MM.1S (cell line): Measurements from ENCODE around the gene SLCO3A1.

Experiments used
- DNase-seq: peaks from one replicate; pipeline ENCODE4 v3.0.0-alpha.2; 2015
- H2AFZ ChIP-seq: fragments of 300-600 bp; sonication (generic); 2 replicates; pipeline ENCODE4 v1.6.0; 2016; ENCODE audit warnings: antibody characterized with exemption, low read length
- H3F3A ChIP-seq: fragments of 300-600 bp; sonication (generic); 2 replicates; pipeline ENCODE4 v1.6.1; 2016; ENCODE audit warnings: mild to moderate bottlenecking, antibody characterized with exemption, low read length, moderate library complexity, mixed read lengths; ENCODE audit not compliant: insufficient read depth
- H3K27ac ChIP-seq: fragments of 300-600 bp; sonication (generic); 2 replicates; pipeline ENCODE4 v1.5.1; 2016; ENCODE audit warnings: mild to moderate bottlenecking, low read length
- H3K27me3 ChIP-seq: fragments of 300-600 bp; sonication (generic); replicated peaks from 2 replicates; pipeline ENCODE4 v1.6.0; 2016; ENCODE audit warnings: low read length; ENCODE audit not compliant: insufficient read depth
- H3K36me3 ChIP-seq: fragments of 300-600 bp; sonication (generic); replicated peaks from 2 replicates; pipeline ENCODE4 v1.6.1; 2016; ENCODE audit warnings: mild to moderate bottlenecking, low read length, mixed read lengths; ENCODE audit not compliant: insufficient read depth
- H3K4me1 ChIP-seq: fragments of 300-600 bp; sonication (generic); 2 replicates; pipeline ENCODE4 v1.6.1; 2016; ENCODE audit warnings: low read length, mixed read lengths
- H3K4me2 ChIP-seq: fragments of 300-600 bp; sonication (generic); 2 replicates; pipeline ENCODE4 v1.6.0; 2016; ENCODE audit warnings: low read depth, low read length
- H3K4me3 ChIP-seq: fragments of 300-600 bp; sonication (generic); 2 replicates; pipeline ENCODE4 v1.5.1; 2016; ENCODE audit warnings: low read length, mixed read lengths
- H3K79me2 ChIP-seq: fragments of 300-600 bp; sonication (generic); 2 replicates; pipeline ENCODE4 v1.6.1; 2016; ENCODE audit warnings: mixed run types, low read length, mixed read lengths
- H3K9ac ChIP-seq: fragments of 300-600 bp; sonication (generic); 2 replicates; pipeline ENCODE4 v1.6.1; 2016; ENCODE audit warnings: low read length, mixed read lengths
- H3K9me2 ChIP-seq: fragments of 300-600 bp; sonication (generic); replicated peaks from 2 replicates; pipeline ENCODE4 v1.6.1; 2016; ENCODE audit warnings: mild to moderate bottlenecking, low read length, mixed read lengths; ENCODE audit not compliant: insufficient read depth
- H3K9me3 ChIP-seq: fragments of 300-600 bp; sonication (generic); replicated peaks from 2 replicates; pipeline ENCODE4 v1.6.1; 2016; ENCODE audit warnings: mild to moderate bottlenecking, low read length, mixed read lengths; ENCODE audit not compliant: insufficient read depth
- H4K20me1 ChIP-seq: fragments of 300-600 bp; sonication (generic); 2 replicates; pipeline ENCODE4 v1.6.1; 2016; ENCODE audit warnings: mild to moderate bottlenecking, low read length, moderate library complexity, mixed read lengths; ENCODE audit not compliant: insufficient read depth
- CTCF ChIP-seq: fragments of 300-600 bp; sonication (generic); IDR thresholded peaks from 2 replicates; pipeline ENCODE4 v1.5.1; 2016; ENCODE audit warnings: antibody characterized with exemption, low read length, mixed read lengths
- EZH2 ChIP-seq: fragments of 300-600 bp; sonication (generic); optimal IDR thresholded peaks from 2 replicates; pipeline ENCODE3; 2017; ENCODE audit warnings: low read depth, mild to moderate bottlenecking, antibody characterized with exemption, low read length, mixed read lengths
- EZH2phosphoT487 ChIP-seq: fragments of 300-600 bp; sonication (generic); IDR thresholded peaks from 2 replicates; pipeline ENCODE4 v1.6.1; 2018; ENCODE audit warnings: antibody characterized with exemption, low read length

The SLCO3A1 gene

GRCh38 chr15:92109191-92109873, 255.8 kb downstream of the SLCO3A1 start:
- no peaks in the 10 kb centered on the region for H3F3A ChIP-seq
- no peaks in the 10 kb centered on the region for H3K79me2 ChIP-seq
- H2AFZ ChIP-seq: no peak overlapping the region
- no peaks in the 10 kb centered on the region for H3K4me1 ChIP-seq
- H3K4me3 ChIP-seq: no peak overlapping the region
- no peak overlapping the region for H3K4me2 ChIP-seq
- no peaks in the 10 kb centered on the region for H4K20me1 ChIP-seq
- no peaks in the 10 kb centered on the region for H3K9me3 ChIP-seq
- H3K9me2 ChIP-seq: no peaks in the 10 kb centered on the region
- TF ChIP-seq EZH2 (no peak), CTCF (no peak), EZH2phosphoT487 (no peak)
- no peak overlapping the region for H3K27ac ChIP-seq
- no peak for DNase-seq
- H3K27me3 ChIP-seq: no peaks in the 10 kb centered on the region
- H3K9ac ChIP-seq: no peak overlapping the region
- H3K36me3 ChIP-seq: no peaks in the 10 kb centered on the region

GRCh38 chr15:92111291-92111690, 257.8 kb downstream of the SLCO3A1 start:
- H3K79me2 ChIP-seq: no peaks in the 10 kb centered on the region
- H3K9me3 ChIP-seq: no peaks in the 10 kb centered on the region
- peaks cover 4% of the 10 kb centered on the region; the same call in 1 of the 2 replicates for H3K4me1 ChIP-seq
- no peak overlapping the region for H3K4me3 ChIP-seq
- H4K20me1 ChIP-seq: no peaks in the 10 kb centered on the region
- TF ChIP-seq EZH2phosphoT487: no peak
- TF ChIP-seq EZH2: no peak
- TF ChIP-seq CTCF: no peak
- no peaks in the 10 kb centered on the region for H3K27me3 ChIP-seq
- H3K4me2 ChIP-seq: no peak overlapping the region
- no peak for DNase-seq
- H3K9ac ChIP-seq: no peak overlapping the region
- H3F3A ChIP-seq: no peaks in the 10 kb centered on the region
- H3K36me3 ChIP-seq: no peaks in the 10 kb centered on the region
- no peaks in the 10 kb centered on the region for H3K9me2 ChIP-seq
- H2AFZ ChIP-seq: no peak overlapping the region
- H3K27ac ChIP-seq: no peak overlapping the region

- Histone ChIP-seq H3K36me3 (no peaks in the 10 kb centered on the region), H3K27me3 (no peaks in the 10 kb centered on the region), H3K4me1 (peaks cover 4% of the 10 kb centered on the region; the same call in 1 of the 2 replicates), H3K9me3 (no peaks in the 10 kb centered on the region), H3K4me3 (no peak overlapping the region), H3K79me2 (no peaks in the 10 kb centered on the region), H4K20me1 (no peaks in the 10 kb centered on the region), H3K27ac (no peak overlapping the region), H3K9me2 (no peaks in the 10 kb centered on the region), H2AFZ (no peak overlapping the region), H3K4me2 (no peak overlapping the region), H3K9ac (no peak overlapping the region), H3F3A (no peaks in the 10 kb centered on the region)
- DNase-seq: no peak
- TF ChIP-seq EZH2phosphoT487 (no peak), CTCF (no peak), EZH2 (no peak)
Measured at GRCh38 chr15:92111751-92112150, 258.2 kb downstream of the SLCO3A1 start.
